ENCODE measurements around the gene DAPK1.
"Not testable (repeated sequence)": the region's sequence is repeated elsewhere in the genome, so short reads cannot be mapped to it uniquely, and the experiment has no call there.

- not testable (repeated sequence) for TF ChIP-seq ARNTL (CRISPR knock-in tag; IDR thresholded peaks at IDR 0.05; ENCODE audit: borderline replicate concordance, low read depth); GLIS3 (CRISPR knock-in tag; IDR thresholded peaks at IDR 0.05); CREB5 (CRISPR knock-in tag; IDR thresholded peaks at IDR 0.05; ENCODE audit: low read depth); PATZ1 (CRISPR knock-in tag; IDR thresholded peaks at IDR 0.05; ENCODE audit: borderline replicate concordance); ISL1 (CRISPR knock-in tag; IDR thresholded peaks at IDR 0.05); SNAI2 (CRISPR knock-in tag; IDR thresholded peaks at IDR 0.05); ZNF565 (CRISPR knock-in tag; conservative IDR thresholded peaks at IDR 0.05; ENCODE audit: low read depth); ZNF70 (CRISPR knock-in tag; IDR thresholded peaks at IDR 0.05); RARB (CRISPR knock-in tag; IDR thresholded peaks at IDR 0.05); ZFP3 (CRISPR knock-in tag; IDR thresholded peaks at IDR 0.05); CSDC2 (CRISPR knock-in tag; IDR thresholded peaks at IDR 0.05); ZC3H10 (CRISPR knock-in tag; IDR thresholded peaks at IDR 0.05)
Measured at GRCh38 chr9:87744247-87744646, 246.6 kb downstream of the DAPK1 start.

All from SK-N-SH treated with all-trans-retinoic acid at 6 μM for 48 hours (cell line).